KOPT-K1 (cell line): ENCODE measurements around the gene SORL1.
A peak's percentile ranks its signal among the peaks of the same experiment; 100 is the strongest.

ENCODE experiments used
- H3K27ac ChIP-seq: fragments of 200-600 bp; sonication (generic); 2 replicates; pipeline ENCODE4 v1.5.1; 2016; ENCODE audit warnings: antibody characterized with exemption, mild to moderate bottlenecking, low read depth, low read length; ENCODE audit not compliant: poor library complexity, severe bottlenecking
- H3K36me3 ChIP-seq: fragments of 200-600 bp; sonication (generic); 2 replicates; pipeline ENCODE4 v1.5.1; 2017; ENCODE audit warnings: antibody characterized with exemption, mild to moderate bottlenecking, low read length, moderate library complexity; ENCODE audit not compliant: insufficient read depth
- H3K9me3 ChIP-seq: fragments of 200-600 bp; sonication (generic); 2 replicates; pipeline ENCODE4 v1.5.1; 2017; ENCODE audit warnings: antibody characterized with exemption, low read length, mild to moderate bottlenecking; ENCODE audit not compliant: insufficient read depth, poor library complexity, severe bottlenecking

The SORL1 gene

GRCh38 chr11:121455115-121455514 lies 3.0 kb downstream of the SORL1 start:
- Histone ChIP-seq H3K27ac (no peak overlapping the region), H3K9me3 (no peaks in the 10 kb centered on the region), H3K36me3 (no peaks in the 10 kb centered on the region)

GRCh38 chr11:121456151-121456550 lies 4.0 kb downstream of the SORL1 start:
- Histone ChIP-seq H3K9me3 (no peaks in the 10 kb centered on the region), H3K36me3 (no peaks in the 10 kb centered on the region), H3K27ac (no peak overlapping the region)

- H3K27ac ChIP-seq: no peak overlapping the region
These were observed 4.8 kb downstream of the SORL1 start for GRCh38 chr11:121456816-121457431.

GRCh38 chr11:121458551-121458950 lies 6.4 kb downstream of the SORL1 start:
- no peaks in the 10 kb centered on the region for H3K36me3 ChIP-seq
- H3K9me3 ChIP-seq: no peaks in the 10 kb centered on the region
- no peak overlapping the region for H3K27ac ChIP-seq

More at GRCh38 chr11:121456816-121457431, 4.8 kb downstream of the SORL1 start:
- H3K9me3 ChIP-seq: no peaks in the 10 kb centered on the region
- no peaks in the 10 kb centered on the region for H3K36me3 ChIP-seq

- H3K36me3 ChIP-seq: no peaks in the 10 kb centered on the region
- no peak overlapping the region for H3K27ac ChIP-seq
These were observed 7.4 kb downstream of the SORL1 start for GRCh38 chr11:121459413-121460017.

GRCh38 chr11:121460941-121461514 lies 8.9 kb downstream of the SORL1 start:
- Histone ChIP-seq H3K27ac (no peak overlapping the region), H3K36me3 (no peaks in the 10 kb centered on the region), H3K9me3 (no peaks in the 10 kb centered on the region)

More at GRCh38 chr11:121459413-121460017, 7.4 kb downstream of the SORL1 start:
- H3K9me3 ChIP-seq: no peaks in the 10 kb centered on the region

- Histone ChIP-seq H3K36me3 (no peaks in the 10 kb centered on the region), H3K27ac (no peak overlapping the region), H3K9me3 (no peaks in the 10 kb centered on the region)
These were observed 9.7 kb downstream of the SORL1 start for GRCh38 chr11:121461843-121462242.

GRCh38 chr11:121463689-121464335 lies 11.7 kb downstream of the SORL1 start:
- Histone ChIP-seq H3K27ac (no peak overlapping the region), H3K36me3 (no peaks in the 10 kb centered on the region), H3K9me3 (no peaks in the 10 kb centered on the region)

GRCh38 chr11:121464352-121464946 lies 12.3 kb downstream of the SORL1 start:
- Histone ChIP-seq H3K27ac (no peak overlapping the region), H3K36me3 (no peaks in the 10 kb centered on the region), H3K9me3 (no peaks in the 10 kb centered on the region)

- H3K27ac ChIP-seq: no peak overlapping the region
- no peaks in the 10 kb centered on the region for H3K9me3 ChIP-seq
- H3K36me3 ChIP-seq: peaks cover 5% of the 10 kb centered on the region; the same call in 1 of the 2 replicates
These were observed 13.6 kb downstream of the SORL1 start for GRCh38 chr11:121465709-121466062.

- peak overlapping the region; percentile 10 for H3K27ac ChIP-seq
- peaks cover 10% of the 10 kb centered on the region; the same call in 1 of the 2 replicates for H3K36me3 ChIP-seq
- no peaks in the 10 kb centered on the region for H3K9me3 ChIP-seq
These were observed 14.1 kb downstream of the SORL1 start for GRCh38 chr11:121466063-121466794.

- Histone ChIP-seq H3K9me3 (no peaks in the 10 kb centered on the region), H3K36me3 (peaks cover 17% of the 10 kb centered on the region; the same call in 1 of the 2 replicates), H3K27ac (no peak overlapping the region)
These were observed 15.4 kb downstream of the SORL1 start for GRCh38 chr11:121467471-121467870.

GRCh38 chr11:121467965-121468364 lies 15.9 kb downstream of the SORL1 start:
- H3K9me3 ChIP-seq: no peaks in the 10 kb centered on the region
- H3K36me3 ChIP-seq: peaks cover 17% of the 10 kb centered on the region; the same call in 1 of the 2 replicates
- H3K27ac ChIP-seq: peak overlapping the region; percentile 15

GRCh38 chr11:121469910-121470309 lies 17.8 kb downstream of the SORL1 start:
- Histone ChIP-seq H3K27ac (no peak overlapping the region), H3K9me3 (no peaks in the 10 kb centered on the region), H3K36me3 (peaks cover 17% of the 10 kb centered on the region; the same call in 1 of the 2 replicates)
